ENCODE results near the gene SIGLEC12. TPM values are rescaled to one million over a fixed set of nuclear protein-coding genes. Genes with fewer than 3 reads are reported as not detected.
A peak's percentile ranks its signal among the peaks of the same experiment; 100 is the strongest.

Gene SIGLEC12
- polyA plus RNA-seq, 2 of the 4 experiments (the other 2 are of a cell fraction), result not detected

DNA sequence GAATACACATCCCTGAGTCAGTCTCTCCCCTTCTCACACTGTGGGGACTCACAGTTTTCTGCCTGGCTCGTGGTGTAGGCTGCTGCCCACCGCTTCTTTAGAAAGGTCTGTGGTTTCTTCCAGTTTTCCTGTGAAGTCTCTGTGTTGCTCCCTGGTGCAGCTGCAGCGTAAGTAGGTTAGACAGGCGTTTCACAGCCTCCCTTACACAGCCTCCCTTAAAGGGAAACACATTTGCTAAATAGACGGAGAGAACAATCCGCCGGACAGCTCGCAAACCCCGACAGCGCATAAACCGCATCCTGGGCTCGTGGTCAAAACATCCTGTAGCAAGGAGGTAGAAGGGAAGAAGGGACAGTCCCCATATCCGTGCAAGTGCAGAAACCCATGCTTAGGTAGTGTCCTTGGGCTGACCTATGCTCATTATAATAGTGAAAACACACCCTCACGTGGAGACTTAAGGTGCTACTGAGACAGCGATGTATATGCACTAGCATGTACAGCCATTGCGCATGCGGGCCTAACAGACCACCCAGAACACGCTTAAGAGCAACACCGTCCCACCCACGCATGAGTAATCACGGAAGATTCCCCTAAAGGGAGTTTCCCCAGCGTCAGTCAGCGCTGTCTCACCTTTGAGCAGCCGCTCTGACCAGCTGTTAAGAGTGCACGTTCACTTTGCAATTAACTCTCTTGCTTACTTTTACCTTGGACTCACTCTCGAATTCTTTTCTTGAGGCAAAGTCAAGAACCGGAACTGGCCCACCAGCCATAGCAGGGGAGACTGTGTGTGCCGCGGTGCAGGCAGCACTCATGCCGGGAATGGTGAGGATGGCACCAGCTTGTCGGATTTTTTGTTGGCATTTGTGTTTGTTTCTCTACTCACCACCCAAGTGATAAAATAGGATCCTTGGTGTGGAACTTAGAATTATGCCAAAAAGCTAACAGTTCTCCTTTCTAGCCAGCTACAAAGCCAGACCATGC is 59.9 kb downstream of the SIGLEC12 start:
- no peak overlapping the region for H3K4me3 ChIP-seq
- H3K4me1 ChIP-seq, result no peaks in the 10 kb centered on the region; the same call in 2 of the 3 replicates
- H3K9me3 ChIP-seq, result 0 out of 3 replicates have a peak, but pooled peaks cover 6% of the 10 kb centered on the region
- peak in 1 of 2 experiments; percentile 14 for DNase-seq (ENCODE audit: low read depth in 1 of 2, low spot score in 1 of 2)
- peak overlapping the region; percentile 57 for H3K4me2 ChIP-seq
- 15% methylated on average over 31 of the region's 31 CpGs for WGBS (ENCODE audit: missing lambda C conversion rate)
- peak; percentile 74 for ATAC-seq
- TF ChIP-seq HOXA7 (CRISPR knock-in tag; IDR thresholded peaks at IDR 0.05), result no peak
- FAIRE-seq, result peak; percentile 39
- POLR2A ChIA-PET, result interaction anchor here (1.6 kb wide), 1 partner anchor 102 kb away, joined by 6 read pairs; no protein-coding TSS in a partner anchor
- CTCF ChIA-PET, result interaction anchor here (0.6 to 2.2 kb wide), 4 partner anchors 20 to 74 kb away, joined by 3 to 7 read pairs (median 4); no protein-coding TSS in a partner anchor
- H3K27ac ChIP-seq, result no peak overlapping the region

Small RNA genes lying within 50 kb of the gene (small RNA-seq; reads per million reads assigned to genes)
- gene AC020914.3 (0 reads per million in 6 experiments), gene AC020914.5 (0 reads per million in 6 experiments)

Other genes with a start within 250 kb of the SIGLEC12 start
- 0.04 and 0.08 TPM in 2 replicates for gene IGLON5, start 190.2 kb downstream of the SIGLEC12 start, polyA plus RNA-seq (2011; rRNA removed)
- gene IGLON5, start 190.2 kb downstream of the SIGLEC12 start, polyA plus RNA-seq (2017; fragmentation: RNase III; extraction: RNeasy Plus Mini Kit Qiagen cat#74134 plus additional on column Dnase treatment), result 0.05 to 0.06 TPM in 2 of 3 replicates, not detected in the other
- gene VSIG10L, start 159.7 kb downstream of the SIGLEC12 start, polyA plus RNA-seq (2011; rRNA removed), result 8.6 and 9.2 TPM in 2 replicates
- 5.7 to 6.8 TPM (median 6.7 TPM) in 3 replicates for gene VSIG10L, start 159.7 kb downstream of the SIGLEC12 start, polyA plus RNA-seq (2017; fragmentation: RNase III; extraction: RNeasy Plus Mini Kit Qiagen cat#74134 plus additional on column Dnase treatment)
- 112 and 149 TPM in 2 replicates for gene ETFB, start 135.4 kb downstream of the SIGLEC12 start, polyA plus RNA-seq (2011; rRNA removed)
- 262 to 270 TPM (median 267 TPM) in 3 replicates for gene ETFB, start 135.4 kb downstream of the SIGLEC12 start, polyA plus RNA-seq (2017; fragmentation: RNase III; extraction: RNeasy Plus Mini Kit Qiagen cat#74134 plus additional on column Dnase treatment)
- gene CLDND2, start 132.8 kb downstream of the SIGLEC12 start, polyA plus RNA-seq (2011; rRNA removed), result 1.1 and 1.7 TPM in 2 replicates
- gene CLDND2, start 132.8 kb downstream of the SIGLEC12 start, polyA plus RNA-seq (2017; fragmentation: RNase III; extraction: RNeasy Plus Mini Kit Qiagen cat#74134 plus additional on column Dnase treatment), result 1.7 to 3.0 TPM (median 2.8 TPM) in 3 replicates
- gene NKG7, start 129.1 kb downstream of the SIGLEC12 start, polyA plus RNA-seq (2011; rRNA removed), result not detected in 2 replicates
- gene NKG7, start 129.1 kb downstream of the SIGLEC12 start, polyA plus RNA-seq (2017; fragmentation: RNase III; extraction: RNeasy Plus Mini Kit Qiagen cat#74134 plus additional on column Dnase treatment), result not detected in 3 replicates
- gene LIM2, start 113.8 kb downstream of the SIGLEC12 start, polyA plus RNA-seq (2011; rRNA removed), result not detected in 2 replicates
- not detected in 3 replicates for gene LIM2, start 113.8 kb downstream of the SIGLEC12 start, polyA plus RNA-seq (2017; fragmentation: RNase III; extraction: RNeasy Plus Mini Kit Qiagen cat#74134 plus additional on column Dnase treatment)
- not detected in 2 replicates for gene C19orf84, start 111.2 kb downstream of the SIGLEC12 start, polyA plus RNA-seq (2011; rRNA removed)
- gene C19orf84, start 111.2 kb downstream of the SIGLEC12 start, polyA plus RNA-seq (2017; fragmentation: RNase III; extraction: RNeasy Plus Mini Kit Qiagen cat#74134 plus additional on column Dnase treatment), result not detected in 3 replicates
- gene SIGLEC10, start 84.2 kb downstream of the SIGLEC12 start, polyA plus RNA-seq (2011; rRNA removed), result not detected in 2 replicates
- not detected in 3 replicates for gene SIGLEC10, start 84.2 kb downstream of the SIGLEC12 start, polyA plus RNA-seq (2017; fragmentation: RNase III; extraction: RNeasy Plus Mini Kit Qiagen cat#74134 plus additional on column Dnase treatment)
- gene SIGLEC8, start 43.3 kb downstream of the SIGLEC12 start, polyA plus RNA-seq (2011; rRNA removed), result not detected in 2 replicates
- gene SIGLEC8, start 43.3 kb downstream of the SIGLEC12 start, polyA plus RNA-seq (2017; fragmentation: RNase III; extraction: RNeasy Plus Mini Kit Qiagen cat#74134 plus additional on column Dnase treatment), result not detected in 3 replicates
- gene CEACAM18, start 23.3 kb downstream of the SIGLEC12 start, polyA plus RNA-seq (2011; rRNA removed), result not detected in 2 replicates
- gene CEACAM18, start 23.3 kb downstream of the SIGLEC12 start, polyA plus RNA-seq (2017; fragmentation: RNase III; extraction: RNeasy Plus Mini Kit Qiagen cat#74134 plus additional on column Dnase treatment), result not detected in 3 replicates
- not detected in 2 replicates for gene SIGLEC6, start 29.9 kb upstream of the SIGLEC12 start, polyA plus RNA-seq (2011; rRNA removed)
- not detected in 3 replicates for gene SIGLEC6, start 29.9 kb upstream of the SIGLEC12 start, polyA plus RNA-seq (2017; fragmentation: RNase III; extraction: RNeasy Plus Mini Kit Qiagen cat#74134 plus additional on column Dnase treatment)
- gene ZNF175, start 69.5 kb upstream of the SIGLEC12 start, polyA plus RNA-seq (2011; rRNA removed), result 6.4 and 7.5 TPM in 2 replicates
- gene ZNF175, start 69.5 kb upstream of the SIGLEC12 start, polyA plus RNA-seq (2017; fragmentation: RNase III; extraction: RNeasy Plus Mini Kit Qiagen cat#74134 plus additional on column Dnase treatment), result 2.9 to 3.8 TPM (median 3.3 TPM) in 3 replicates
- gene SIGLEC5, start 128.6 kb upstream of the SIGLEC12 start, polyA plus RNA-seq (2011; rRNA removed), result not detected in 2 replicates
- not detected in 3 replicates for gene SIGLEC5, start 128.6 kb upstream of the SIGLEC12 start, polyA plus RNA-seq (2017; fragmentation: RNase III; extraction: RNeasy Plus Mini Kit Qiagen cat#74134 plus additional on column Dnase treatment)
- 0.03 TPM in 1 of 2 replicates, not detected in the other for gene SIGLEC14, start 145.0 kb upstream of the SIGLEC12 start, polyA plus RNA-seq (2011; rRNA removed)
- gene SIGLEC14, start 145.0 kb upstream of the SIGLEC12 start, polyA plus RNA-seq (2017; fragmentation: RNase III; extraction: RNeasy Plus Mini Kit Qiagen cat#74134 plus additional on column Dnase treatment), result not detected in 3 replicates
- gene SPACA6, start 191.5 kb upstream of the SIGLEC12 start, polyA plus RNA-seq (2011; rRNA removed), result 9.5 and 12.0 TPM in 2 replicates
- 26.5 to 45.9 TPM (median 36.4 TPM) in 3 replicates for gene SPACA6, start 191.5 kb upstream of the SIGLEC12 start, polyA plus RNA-seq (2017; fragmentation: RNase III; extraction: RNeasy Plus Mini Kit Qiagen cat#74134 plus additional on column Dnase treatment)
- gene HAS1, start 222.2 kb upstream of the SIGLEC12 start, polyA plus RNA-seq (2011; rRNA removed), result not detected in 2 replicates
- not detected in 3 replicates for gene HAS1, start 222.2 kb upstream of the SIGLEC12 start, polyA plus RNA-seq (2017; fragmentation: RNase III; extraction: RNeasy Plus Mini Kit Qiagen cat#74134 plus additional on column Dnase treatment)